ENCODE data around the gene CACNB3. TPM values are rescaled to one million over a fixed set of nuclear protein-coding genes. Genes with fewer than 3 reads are reported as not detected.

CACNB3 gene
- total and polyA plus RNA-seq, 8 donors, result under 0.01 to 140 (median 12.7) TPM

GRCh38 chr12:48875944-48876515 lies 57.7 kb downstream of the CACNB3 start:
- Histone ChIP-seq H3K4me3 (no peak overlapping the region), H3K27me3 (peaks cover 0 to 7% (median 0%) of the 10 kb centered on the region in 3 donors), H3K27ac (no peak overlapping the region), H3K9me3 (no peaks in the 10 kb centered on the region), H3K36me3 (no peaks in the 10 kb centered on the region), H3K4me1 (peaks cover 0 to 12% (median 5%) of the 10 kb centered on the region in 4 donors)
- 29 to 82% (median 61%) methylated on average over 4 of the region's 4 CpGs for WGBS, 5 donors
- TF ChIP-seq, protein P1, sequence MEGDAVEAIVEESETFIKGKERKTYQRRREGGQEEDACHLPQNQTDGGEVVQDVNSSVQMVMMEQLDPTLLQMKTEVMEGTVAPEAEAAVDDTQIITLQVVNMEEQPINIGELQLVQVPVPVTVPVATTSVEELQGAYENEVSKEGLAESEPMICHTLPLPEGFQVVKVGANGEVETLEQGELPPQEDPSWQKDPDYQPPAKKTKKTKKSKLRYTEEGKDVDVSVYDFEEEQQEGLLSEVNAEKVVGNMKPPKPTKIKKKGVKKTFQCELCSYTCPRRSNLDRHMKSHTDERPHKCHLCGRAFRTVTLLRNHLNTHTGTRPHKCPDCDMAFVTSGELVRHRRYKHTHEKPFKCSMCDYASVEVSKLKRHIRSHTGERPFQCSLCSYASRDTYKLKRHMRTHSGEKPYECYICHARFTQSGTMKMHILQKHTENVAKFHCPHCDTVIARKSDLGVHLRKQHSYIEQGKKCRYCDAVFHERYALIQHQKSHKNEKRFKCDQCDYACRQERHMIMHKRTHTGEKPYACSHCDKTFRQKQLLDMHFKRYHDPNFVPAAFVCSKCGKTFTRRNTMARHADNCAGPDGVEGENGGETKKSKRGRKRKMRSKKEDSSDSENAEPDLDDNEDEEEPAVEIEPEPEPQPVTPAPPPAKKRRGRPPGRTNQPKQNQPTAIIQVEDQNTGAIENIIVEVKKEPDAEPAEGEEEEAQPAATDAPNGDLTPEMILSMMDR (IDR thresholded peaks at IDR 0.05), result no peak
- TF ChIP-seq POLR2A (IDR thresholded peaks at IDR 0.05) (no peak), POLR2AphosphoS5 (IDR thresholded peaks at IDR 0.05) (no peak), EP300 (IDR thresholded peaks at IDR 0.05) (no peak)
- intact Hi-C loops (cut with DNase I; ENCODE audit: low total_unique reads), result no loop called here
- no peak for DNase-seq

Small RNA genes within 50 kb of the gene (small RNA-seq; reads per million reads assigned to genes)
- gene MIR4701 (0 to 0.46 (median 0.05) reads per million in 4 donors), gene RF00019 (0 reads per million in 4 donors)

Other genes with a start within 250 kb of the CACNB3 start
- gene LALBA, start 248.4 kb upstream of the CACNB3 start, total RNA-seq, result not detected
- gene LALBA, start 248.4 kb upstream of the CACNB3 start, polyA plus RNA-seq, result not detected
- gene KANSL2, start 136.3 kb upstream of the CACNB3 start, total RNA-seq, result 10 to 100 TPM; 23.2 to 66.0 (median 54.5) TPM
- gene KANSL2, start 136.3 kb upstream of the CACNB3 start, polyA plus RNA-seq, result 10 to 100 TPM; 16.2 to 25.4 (median 23.6) TPM
- 10 to 100 TPM in 4 of 5 donors, 1 to 10 TPM in 1; 3.2 to 54.0 (median 44.6) TPM for gene CCNT1, start 101.8 kb upstream of the CACNB3 start, total RNA-seq
- 1 to 10 TPM; 2.7 to 4.4 (median 3.7) TPM for gene CCNT1, start 101.8 kb upstream of the CACNB3 start, polyA plus RNA-seq
- 100 to 1,000 TPM in 2 of 5 donors, 10 to 100 TPM in 3; 32.1 to 432 (median 58.8) TPM for gene ADCY6, start 29.4 kb upstream of the CACNB3 start, total RNA-seq
- 10 to 100 TPM in 2 of 3 donors, 1 to 10 TPM in 1; 5.8 to 18.3 (median 16.6) TPM for gene ADCY6, start 29.4 kb upstream of the CACNB3 start, polyA plus RNA-seq
- gene DDX23, start 33.7 kb downstream of the CACNB3 start, total RNA-seq, result 10 to 100 TPM; 31.3 to 88.1 (median 82.2) TPM
- 10 to 100 TPM; 30.3 to 41.7 (median 34.2) TPM for gene DDX23, start 33.7 kb downstream of the CACNB3 start, polyA plus RNA-seq
- 10 to 100 TPM in 1 of 5 donors, 1 to 10 TPM in 3, not detected in 1; 3.5 to 21.0 (median 5.0) TPM for gene RND1, start 47.4 kb downstream of the CACNB3 start, total RNA-seq
- 10 to 100 TPM; 12.2 to 20.5 (median 20.5) TPM for gene RND1, start 47.4 kb downstream of the CACNB3 start, polyA plus RNA-seq
- gene FKBP11, start 107.0 kb downstream of the CACNB3 start, total RNA-seq, result 10 to 100 TPM in 3 of 5 donors, 1 to 10 TPM in 2; 7.6 to 53.6 (median 16.0) TPM
- 10 to 100 TPM; 32.7 to 63.6 (median 47.7) TPM for gene FKBP11, start 107.0 kb downstream of the CACNB3 start, polyA plus RNA-seq
- 10 to 100 TPM; 35.0 to 54.5 (median 42.4) TPM for gene ARF3, start 139.0 kb downstream of the CACNB3 start, total RNA-seq
- 10 to 100 TPM; 34.7 to 56.5 (median 42.6) TPM for gene ARF3, start 139.0 kb downstream of the CACNB3 start, polyA plus RNA-seq
- 10 to 100 TPM in 1 of 5 donors, 1 to 10 TPM in 1, not detected in 3; 3.1 to 21.7 TPM for gene WNT10B, start 153.2 kb downstream of the CACNB3 start, total RNA-seq
- under 1 TPM in 1 of 3 donors, not detected in 2; 0.68 TPM for gene WNT10B, start 153.2 kb downstream of the CACNB3 start, polyA plus RNA-seq
- not detected for gene WNT1, start 159.8 kb downstream of the CACNB3 start, total RNA-seq
- not detected for gene WNT1, start 159.8 kb downstream of the CACNB3 start, polyA plus RNA-seq
- under 1 TPM in 1 of 5 donors, not detected in 4; 0.18 TPM for gene DDN, start 180.9 kb downstream of the CACNB3 start, total RNA-seq
- under 1 TPM; 0.08 to 0.31 (median 0.19) TPM for gene DDN, start 180.9 kb downstream of the CACNB3 start, polyA plus RNA-seq
- gene PRKAG1, start 200.3 kb downstream of the CACNB3 start, total RNA-seq, result 10 to 100 TPM in 4 of 5 donors, 1 to 10 TPM in 1; 5.8 to 68.7 (median 36.9) TPM
- 10 to 100 TPM; 42.6 to 61.7 (median 48.7) TPM for gene PRKAG1, start 200.3 kb downstream of the CACNB3 start, polyA plus RNA-seq
- gene KMT2D, start 242.3 kb downstream of the CACNB3 start, total RNA-seq, result 100 to 1,000 TPM in 3 of 5 donors, 10 to 100 TPM in 2; 65.4 to 220 (median 110) TPM
- gene KMT2D, start 242.3 kb downstream of the CACNB3 start, polyA plus RNA-seq, result 10 to 100 TPM in 1 of 3 donors, 1 to 10 TPM in 2; 3.2 to 17.2 (median 7.4) TPM

Data from stomach (tissue), 9 donors.